Osteocyte (in vitro differentiated cells): ENCODE results near the gene VWA1. TPM values are rescaled to one million over a fixed set of nuclear protein-coding genes. Genes with fewer than 3 reads are reported as not detected.

Experiments used
- DNase-seq: peaks from one replicate; pipeline ENCODE4 v3.0.0; 2021; ENCODE audit warnings: mixed read lengths; ENCODE audit not compliant: unreplicated experiment; ENCODE audit errors: extremely low spot score
- H3K27ac Mint-ChIP-seq: one replicate; pipeline ENCODE4 v1.8.0; 2021; ENCODE audit warnings: mild to moderate bottlenecking, mixed read lengths; ENCODE audit not compliant: unreplicated experiment
- H3K27me3 Mint-ChIP-seq: one replicate; pipeline ENCODE4 v1.8.0; 2021; ENCODE audit warnings: mixed read lengths; ENCODE audit not compliant: unreplicated experiment
- H3K36me3 Mint-ChIP-seq: one replicate; pipeline ENCODE4 v1.8.0; 2021; ENCODE audit warnings: mixed read lengths; ENCODE audit not compliant: unreplicated experiment
- H3K4me1 Mint-ChIP-seq: one replicate; pipeline ENCODE4 v1.8.0; 2021; ENCODE audit warnings: mixed read lengths; ENCODE audit not compliant: unreplicated experiment
- H3K4me3 Mint-ChIP-seq: one replicate; pipeline ENCODE4 v1.8.0; 2021; ENCODE audit warnings: mild to moderate bottlenecking, moderate library complexity, mixed read lengths; ENCODE audit not compliant: unreplicated experiment
- H3K9me3 Mint-ChIP-seq: one replicate; pipeline ENCODE4 v1.8.0; 2021; ENCODE audit warnings: mixed read lengths; ENCODE audit not compliant: unreplicated experiment
- total RNA-seq: library from RNA; stranded (reverse); gene quantifications from 2 replicates; pipeline ENCODE4 v1.2.1, GENCODE V29; 2021
- TF ChIP-seq, protein P1 (sequence below): fragments of 200-600 bp; sonication (generic); IDR thresholded peaks from 2 replicates; pipeline ENCODE4 v1.5.0; 2021; ENCODE audit warnings: antibody characterized with exemption, mild to moderate bottlenecking, moderate library complexity

The VWA1 gene
- total RNA-seq, 1 donor from 2014 or later: 17.5 TPM

DNA sequence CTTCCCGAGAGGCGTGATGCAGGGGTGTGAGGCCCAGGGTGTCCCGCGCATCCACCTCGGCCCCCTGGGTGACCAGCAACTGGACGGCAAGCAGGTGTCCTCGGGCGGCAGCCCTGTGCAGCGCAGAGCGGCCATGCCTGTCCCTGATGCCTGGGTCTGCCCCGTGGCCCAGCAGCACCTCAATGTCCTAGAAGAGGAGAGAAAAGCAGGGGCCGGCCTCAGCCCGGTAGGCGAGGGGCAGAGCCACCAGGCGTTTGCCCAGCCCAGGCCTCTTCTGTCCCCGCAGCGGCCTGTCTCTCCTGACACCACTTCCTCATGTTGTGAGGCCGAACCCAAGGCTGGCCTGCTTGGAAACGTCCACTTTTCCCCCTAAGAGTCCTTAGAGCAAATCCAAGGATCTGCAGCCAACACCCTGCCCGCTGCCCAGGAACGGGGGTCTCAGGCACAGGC, 16.1 kb upstream of the VWA1 start:
- H3K4me1 Mint-ChIP-seq: no peaks in the 10 kb centered on the region
- H3K36me3 Mint-ChIP-seq: no peaks in the 10 kb centered on the region
- H3K27me3 Mint-ChIP-seq: no peaks in the 10 kb centered on the region
- TF ChIP-seq, protein P1, sequence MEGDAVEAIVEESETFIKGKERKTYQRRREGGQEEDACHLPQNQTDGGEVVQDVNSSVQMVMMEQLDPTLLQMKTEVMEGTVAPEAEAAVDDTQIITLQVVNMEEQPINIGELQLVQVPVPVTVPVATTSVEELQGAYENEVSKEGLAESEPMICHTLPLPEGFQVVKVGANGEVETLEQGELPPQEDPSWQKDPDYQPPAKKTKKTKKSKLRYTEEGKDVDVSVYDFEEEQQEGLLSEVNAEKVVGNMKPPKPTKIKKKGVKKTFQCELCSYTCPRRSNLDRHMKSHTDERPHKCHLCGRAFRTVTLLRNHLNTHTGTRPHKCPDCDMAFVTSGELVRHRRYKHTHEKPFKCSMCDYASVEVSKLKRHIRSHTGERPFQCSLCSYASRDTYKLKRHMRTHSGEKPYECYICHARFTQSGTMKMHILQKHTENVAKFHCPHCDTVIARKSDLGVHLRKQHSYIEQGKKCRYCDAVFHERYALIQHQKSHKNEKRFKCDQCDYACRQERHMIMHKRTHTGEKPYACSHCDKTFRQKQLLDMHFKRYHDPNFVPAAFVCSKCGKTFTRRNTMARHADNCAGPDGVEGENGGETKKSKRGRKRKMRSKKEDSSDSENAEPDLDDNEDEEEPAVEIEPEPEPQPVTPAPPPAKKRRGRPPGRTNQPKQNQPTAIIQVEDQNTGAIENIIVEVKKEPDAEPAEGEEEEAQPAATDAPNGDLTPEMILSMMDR: no peak
- no peak overlapping the region for H3K27ac Mint-ChIP-seq
- no peaks in the 10 kb centered on the region for H3K9me3 Mint-ChIP-seq
- no peak overlapping the region for H3K4me3 Mint-ChIP-seq
- no peak for DNase-seq

DNA sequence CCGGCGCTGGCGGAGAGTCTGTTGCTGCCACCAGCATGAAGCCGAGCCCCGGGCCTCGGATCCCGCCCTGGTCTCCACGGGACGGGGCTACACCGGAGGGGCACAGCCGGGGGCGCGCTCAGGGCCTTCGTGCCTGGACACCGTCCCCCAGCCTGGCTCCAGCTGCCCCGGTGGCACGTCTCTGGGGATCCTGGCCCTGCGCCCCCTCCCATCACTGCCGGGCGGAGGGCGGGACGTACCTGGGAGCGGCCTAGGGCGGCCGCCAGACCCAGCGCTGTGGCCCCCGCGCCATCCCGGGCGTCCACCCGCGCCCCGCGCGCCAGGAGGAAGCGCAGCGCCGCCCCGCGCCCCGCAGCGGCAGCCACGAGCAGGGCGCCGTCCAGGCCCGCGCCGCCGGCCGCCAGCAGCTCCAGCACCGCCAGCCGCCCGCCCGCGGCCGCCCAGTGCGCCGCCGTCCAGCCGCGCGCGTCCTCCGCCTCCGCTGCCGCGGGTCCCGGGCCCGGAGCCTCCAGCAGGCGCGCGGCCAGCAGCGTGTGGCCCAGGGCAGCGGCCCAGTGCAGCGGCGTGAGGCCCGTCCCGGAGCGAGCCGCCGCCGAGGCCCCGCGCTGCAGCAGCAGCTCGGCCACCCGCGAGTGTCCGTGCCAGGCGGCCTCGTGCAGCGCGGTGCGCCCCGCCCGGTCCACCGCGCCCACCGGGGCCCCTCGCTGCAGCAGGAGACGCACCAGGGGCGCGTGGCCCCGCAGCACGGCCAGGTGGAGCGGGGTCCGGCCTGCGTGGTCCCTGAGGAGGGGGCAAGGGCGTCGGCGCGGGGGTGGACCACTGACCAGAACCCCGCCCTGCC, 15.5 kb upstream of the VWA1 start:
- DNase-seq: no peak
- TF ChIP-seq, protein P1: no peak
- H3K27me3 Mint-ChIP-seq: no peaks in the 10 kb centered on the region
- no peaks in the 10 kb centered on the region for H3K36me3 Mint-ChIP-seq
- no peaks in the 10 kb centered on the region for H3K4me1 Mint-ChIP-seq
- no peak overlapping the region for H3K4me3 Mint-ChIP-seq
- no peak overlapping the region for H3K27ac Mint-ChIP-seq
- no peaks in the 10 kb centered on the region for H3K9me3 Mint-ChIP-seq

DNA sequence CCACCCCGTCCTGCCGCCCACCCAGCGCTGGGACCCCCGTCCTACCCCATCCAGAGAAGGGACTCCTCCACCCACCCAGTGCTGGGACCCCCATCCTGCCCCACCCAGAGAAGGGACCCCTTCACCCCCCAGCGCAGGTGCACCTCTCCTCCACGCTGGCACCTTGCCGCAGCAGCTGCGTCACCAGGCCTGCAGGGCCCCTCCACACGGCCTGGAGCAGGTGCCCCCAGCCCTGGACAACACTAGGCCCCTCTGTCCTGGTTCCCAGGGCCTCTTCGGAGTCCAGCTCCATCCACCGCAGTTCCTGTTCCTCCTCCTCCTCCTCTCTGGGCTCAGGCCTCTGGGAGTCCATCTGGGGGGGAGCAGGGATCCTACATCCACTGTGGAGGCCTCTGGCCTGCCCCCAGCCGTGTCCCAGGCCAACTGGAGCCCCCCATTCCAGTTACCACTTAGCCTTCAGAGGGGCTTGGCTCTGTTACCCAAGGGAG, 14.8 kb upstream of the VWA1 start:
- Mint-ChIP-seq H3K9me3 (no peaks in the 10 kb centered on the region), H3K27me3 (no peaks in the 10 kb centered on the region), H3K4me3 (no peak overlapping the region), H3K4me1 (no peaks in the 10 kb centered on the region), H3K36me3 (no peaks in the 10 kb centered on the region), H3K27ac (no peak overlapping the region)
- DNase-seq: no peak
- TF ChIP-seq, protein P1: no peak

DNA sequence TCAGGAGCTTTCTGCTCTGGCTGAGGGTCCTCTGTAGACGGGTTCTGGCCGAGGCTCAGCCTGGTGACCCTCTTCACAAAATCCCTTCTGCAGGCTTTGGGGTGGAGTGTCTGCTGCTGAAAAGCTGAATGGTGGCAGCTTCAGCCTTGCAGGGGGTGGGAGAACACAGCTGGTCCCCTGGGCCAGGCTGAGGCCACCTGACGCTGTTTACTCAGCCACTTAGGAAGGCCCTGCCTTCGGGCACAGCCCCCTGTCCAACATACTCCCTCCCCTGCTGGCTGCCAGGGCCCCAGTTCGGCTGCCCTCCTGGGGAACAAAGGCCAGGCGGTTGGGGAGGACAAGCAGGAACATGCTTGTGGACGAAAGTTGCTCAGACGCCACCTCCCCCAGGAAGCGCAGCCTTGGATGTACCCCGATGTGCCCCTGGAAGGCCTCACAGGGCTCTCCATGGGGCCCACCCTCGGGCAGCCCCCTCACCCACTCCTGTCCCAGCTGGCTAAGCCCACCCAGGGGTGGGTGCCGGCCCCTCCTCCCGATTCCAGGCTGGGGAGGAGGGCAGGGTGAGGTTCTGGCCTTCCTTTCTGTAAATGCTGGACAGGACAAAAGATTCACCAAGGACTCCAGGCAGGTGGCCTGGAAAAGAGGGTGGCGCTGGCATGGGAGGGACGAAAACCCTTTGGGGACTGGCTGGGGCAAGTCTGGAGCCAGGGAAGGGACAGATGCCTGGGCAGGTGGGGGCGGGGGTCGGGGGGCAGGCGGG, 14.2 kb upstream of the VWA1 start, which contains the start of gene ANKRD65:
ANKRD65 (minus strand) TSS at position 130 of the 760 bp plus-strand sequence. CDS start 271 bp downstream, outside the sequence.
- Mint-ChIP-seq H3K9me3 (no peaks in the 10 kb centered on the region), H3K36me3 (no peaks in the 10 kb centered on the region), H3K4me1 (no peaks in the 10 kb centered on the region), H3K27ac (no peak within 1 kb of the TSS), H3K27me3 (no peaks in the 10 kb centered on the region), H3K4me3 (no peak within 1 kb of the TSS)
- DNase-seq: no peak
- TF ChIP-seq, protein P1: no peak
